Left lung (tissue), 10 donors: ENCODE measurements around the gene TTYH2. TPM values are rescaled to one million over a fixed set of nuclear protein-coding genes. Genes with fewer than 3 reads are reported as not detected.
"Not testable (repeated sequence)": the region's sequence is repeated elsewhere in the genome, so short reads cannot be mapped to it uniquely, and the experiment has no call there.

Source experiments
- ATAC-seq: fragments of 200-7000 bp; cut with Tn5 transposase; one replicate; pipeline ENCODE4 v1.9.1; 2020; ENCODE audit warnings: moderate library complexity
- DNase-seq, 4 donors: peaks; one replicate each; pipeline ENCODE4 v3.0.0-alpha.2; 2013 to 2020
- H3K27ac ChIP-seq, 2 donors: fragments of 200-600 bp; sonication (generic) in 1 of 2; one replicate each; pipeline versions ENCODE4 v1.5.0 to v1.8.0; 2020 to 2021
- H3K27me3 ChIP-seq, 2 donors: fragments of 200-600 bp; sonication (generic) in 1 of 2; one replicate each; pipeline versions ENCODE4 v1.5.0 to v1.8.0; 2020 to 2021
- H3K36me3 ChIP-seq, 2 donors: fragments of 200-600 bp; sonication (generic) in 1 of 2; one replicate each; pipeline versions ENCODE4 v1.5.0 to v1.8.0; 2020 to 2021
- H3K4me1 ChIP-seq, 2 donors: fragments of 200-600 bp; one replicate each; pipeline ENCODE4 v1.8.0; 2021
- H3K4me3 ChIP-seq, 2 donors: fragments of 200-600 bp; sonication (generic) in 1 of 2; one replicate each; pipeline versions ENCODE4 v1.5.0 to v1.8.0; 2020 to 2021; ENCODE audit warnings: mild to moderate bottlenecking in 1 of 2
- H3K9me3 ChIP-seq, 2 donors: fragments of 200-600 bp; sonication (generic) in 1 of 2; one replicate each; pipeline versions ENCODE4 v1.5.0 to v1.8.0; 2020 to 2021
- intact Hi-C, 2 donors: fragments of 100-400 bp; cut with DNase I; formaldehyde crosslinking; loops; one replicate each; pipeline versions ENCODE4 v1.11.2 to v1.14.2; 2022
- polyA plus RNA-seq, 6 donors: library from polyadenylated mRNA; unstranded; fragments of 120-200 nt; gene quantifications; one replicate each; pipeline ENCODE4 v1.2.1, GENCODE V29; 2013; ENCODE audit not compliant: insufficient read length in 6 of 6
- total RNA-seq, 2 donors: library from RNA; stranded (reverse); fragmentation: NEBNext Ultra II Directional; extraction: Animal tissue kit (Norgen Biotek cat#: 25700); gene quantifications; one replicate each; pipeline ENCODE4 v1.2.1, GENCODE V29; 2021
- TF ChIP-seq, protein P1 (sequence below), 2 donors: fragments of 200-600 bp; sonication (generic) in 1 of 2; IDR thresholded peaks; one replicate each; pipeline versions ENCODE4 v1.5.0 to v1.8.0; 2021; ENCODE audit warnings: antibody characterized with exemption in 2 of 2
- donor health status: DM: no; HTN: yes; CAD: no.
- donor health status: DM: no; HTN: no; CAD: no.

Gene TTYH2
- total and polyA plus RNA-seq, 8 donors, result 6.9 to 22.1 (median 16.5) TPM

DNA sequence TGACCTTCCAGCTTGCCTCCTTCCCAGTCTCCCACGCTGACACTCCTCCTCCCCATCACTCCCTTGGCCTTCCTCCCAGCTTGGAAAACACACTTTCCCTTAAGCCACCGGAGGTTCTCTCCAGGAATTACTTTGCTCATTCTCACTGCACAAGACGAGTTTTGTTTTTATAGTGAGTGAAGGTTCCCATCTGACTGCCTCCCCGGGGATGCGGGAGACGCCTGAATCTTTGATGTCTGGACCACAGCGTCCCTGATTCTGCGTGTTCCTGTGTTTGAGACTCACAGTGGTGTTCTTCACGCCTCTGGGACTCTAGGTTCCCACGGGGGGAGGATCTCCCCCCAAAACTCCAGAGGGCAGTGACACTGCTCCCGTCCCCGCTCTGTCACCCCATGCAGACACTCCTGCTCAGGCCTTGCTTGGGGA lies 62.7 kb downstream of the TTYH2 start:
- TF ChIP-seq, protein P1, sequence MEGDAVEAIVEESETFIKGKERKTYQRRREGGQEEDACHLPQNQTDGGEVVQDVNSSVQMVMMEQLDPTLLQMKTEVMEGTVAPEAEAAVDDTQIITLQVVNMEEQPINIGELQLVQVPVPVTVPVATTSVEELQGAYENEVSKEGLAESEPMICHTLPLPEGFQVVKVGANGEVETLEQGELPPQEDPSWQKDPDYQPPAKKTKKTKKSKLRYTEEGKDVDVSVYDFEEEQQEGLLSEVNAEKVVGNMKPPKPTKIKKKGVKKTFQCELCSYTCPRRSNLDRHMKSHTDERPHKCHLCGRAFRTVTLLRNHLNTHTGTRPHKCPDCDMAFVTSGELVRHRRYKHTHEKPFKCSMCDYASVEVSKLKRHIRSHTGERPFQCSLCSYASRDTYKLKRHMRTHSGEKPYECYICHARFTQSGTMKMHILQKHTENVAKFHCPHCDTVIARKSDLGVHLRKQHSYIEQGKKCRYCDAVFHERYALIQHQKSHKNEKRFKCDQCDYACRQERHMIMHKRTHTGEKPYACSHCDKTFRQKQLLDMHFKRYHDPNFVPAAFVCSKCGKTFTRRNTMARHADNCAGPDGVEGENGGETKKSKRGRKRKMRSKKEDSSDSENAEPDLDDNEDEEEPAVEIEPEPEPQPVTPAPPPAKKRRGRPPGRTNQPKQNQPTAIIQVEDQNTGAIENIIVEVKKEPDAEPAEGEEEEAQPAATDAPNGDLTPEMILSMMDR (IDR thresholded peaks at IDR 0.05), result no peak
- Histone ChIP-seq H3K9me3 (no peaks in the 10 kb centered on the region), H3K27me3 (peaks cover 5 to 42% of the 10 kb centered on the region in 2 donors), H3K36me3 (no peaks in the 10 kb centered on the region), H3K27ac (no peak overlapping the region), H3K4me1 (peaks cover 5 to 14% of the 10 kb centered on the region in 2 donors), H3K4me3 (no peak overlapping the region)
- intact Hi-C loops, result no loop called here
- ATAC-seq (peak; percentile 11), DNase-seq (peak in 1 of 4 donors; percentile 55)

DNA sequence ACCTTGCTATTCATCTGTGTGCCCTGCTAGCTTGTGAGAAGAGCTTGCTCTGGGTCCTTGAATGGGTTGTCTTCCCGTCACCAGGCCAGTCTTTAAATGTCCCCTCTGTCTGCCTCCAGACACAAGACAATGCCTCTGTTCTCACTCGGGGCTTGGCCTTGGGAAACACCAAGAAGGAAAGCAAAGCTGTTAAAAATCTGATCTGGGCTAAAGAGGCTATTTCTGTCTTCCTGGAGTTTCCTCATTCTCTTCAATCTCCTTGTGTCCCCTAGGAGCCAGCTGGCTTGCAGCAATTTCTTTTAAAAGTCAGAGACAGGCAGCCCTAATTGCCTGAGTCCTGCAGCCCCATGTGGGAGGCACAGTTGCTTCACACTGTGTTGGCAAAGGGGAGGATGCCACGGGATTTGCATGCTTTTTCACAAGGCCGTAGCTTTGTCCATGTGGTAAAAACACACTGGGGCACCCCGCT lies 63.2 kb downstream of the TTYH2 start:
- DNase-seq (no peak), ATAC-seq (no peak)
- TF ChIP-seq, protein P1 (IDR thresholded peaks at IDR 0.05), result no peak
- Histone ChIP-seq H3K4me3 (no peak overlapping the region), H3K27me3 (peaks cover 5 to 42% of the 10 kb centered on the region in 2 donors), H3K27ac (no peak overlapping the region), H3K9me3 (no peaks in the 10 kb centered on the region), H3K36me3 (no peaks in the 10 kb centered on the region), H3K4me1 (peaks cover 5 to 14% of the 10 kb centered on the region in 2 donors)
- intact Hi-C loops, result no loop called here

DNA sequence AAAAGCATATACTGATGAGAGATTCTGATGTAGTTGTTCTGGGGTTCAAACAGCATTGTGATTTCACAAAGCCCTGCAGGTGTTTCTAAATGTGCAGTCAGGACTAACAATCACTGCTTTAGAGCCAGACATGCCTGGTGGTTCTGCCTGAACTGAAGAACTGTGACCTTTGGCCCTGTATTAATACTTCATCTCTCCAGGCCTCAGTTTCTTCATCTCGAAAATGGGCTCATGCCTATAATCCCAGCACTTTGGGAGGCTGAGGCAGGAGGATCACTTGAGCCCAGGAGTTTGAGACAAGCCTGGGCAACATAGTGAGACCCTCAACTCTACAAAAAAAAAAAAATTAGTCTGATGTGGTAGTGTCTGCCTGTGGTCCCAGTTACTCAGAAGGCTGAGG lies 64.6 kb downstream of the TTYH2 start:
- no peaks in the 10 kb centered on the region for H3K9me3 ChIP-seq
- DNase-seq (no peak), ATAC-seq (no peak)
- peaks cover 5 to 19% of the 10 kb centered on the region in 2 donors for H3K4me1 ChIP-seq
- H3K4me3 ChIP-seq, result no peak overlapping the region
- TF ChIP-seq, protein P1 (IDR thresholded peaks at IDR 0.05), result no peak
- no peak overlapping the region for H3K27ac ChIP-seq
- intact Hi-C loops, result no loop called here
- no peaks in the 10 kb centered on the region for H3K36me3 ChIP-seq
- H3K27me3 ChIP-seq, result peaks cover 5 to 36% of the 10 kb centered on the region in 2 donors

DNA sequence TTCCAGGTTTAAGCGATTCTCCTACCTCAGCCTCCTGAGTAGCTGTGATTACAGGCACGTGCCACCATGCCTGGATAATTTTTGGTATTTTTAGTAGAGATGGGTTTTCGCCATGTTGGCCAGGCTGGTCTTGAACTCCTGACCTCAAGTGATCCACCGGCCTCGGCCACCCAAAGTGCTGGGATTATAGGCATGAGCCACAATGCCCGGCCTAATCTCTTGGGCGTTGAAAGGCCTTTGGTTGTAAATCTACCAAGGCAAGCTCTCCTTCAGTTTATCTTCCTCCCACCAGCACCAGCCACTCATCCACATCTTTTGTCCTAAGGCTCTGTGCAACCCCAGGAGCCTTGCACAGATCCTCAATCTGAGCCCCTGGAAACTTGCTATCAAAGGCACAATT lies 66.2 kb downstream of the TTYH2 start:
- Histone ChIP-seq H3K27me3 (peaks cover 0 to 32% of the 10 kb centered on the region in 2 donors), H3K4me1 (peaks cover 0 to 11% of the 10 kb centered on the region in 2 donors)
- ATAC-seq, H3K27ac ChIP-seq, H3K9me3 ChIP-seq, intact Hi-C loops, H3K4me3 ChIP-seq, DNase-seq, H3K36me3 ChIP-seq: not testable (repeated sequence)

DNA sequence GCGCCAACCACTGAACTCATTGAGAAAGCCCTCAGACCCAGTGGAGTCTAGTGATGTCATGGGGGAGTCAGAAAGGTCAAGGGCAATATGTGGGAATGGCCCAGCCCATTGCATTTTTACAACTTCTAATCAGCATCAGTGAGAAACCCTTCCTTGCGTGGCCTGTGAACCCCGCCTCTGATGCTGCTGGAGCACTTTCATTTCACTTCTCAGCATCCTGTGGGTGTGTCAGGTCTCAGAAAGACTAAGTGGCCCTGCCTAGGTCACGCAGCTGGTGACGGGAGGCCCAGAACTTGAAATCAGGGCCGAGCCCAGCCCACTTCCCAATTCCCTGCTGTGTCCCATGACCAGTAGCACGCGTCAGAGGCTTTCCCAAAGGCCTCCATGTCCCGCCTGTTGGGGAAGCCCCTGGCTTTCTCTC lies 66.7 kb downstream of the TTYH2 start:
- TF ChIP-seq, protein P1 (IDR thresholded peaks at IDR 0.05), result no peak

GRCh38 chr17:74281799-74282198 lies 68.4 kb downstream of the TTYH2 start:
- Histone ChIP-seq H3K27ac (no peak overlapping the region), H3K4me3 (no peak overlapping the region), H3K4me1 (peaks cover 0 to 7% of the 10 kb centered on the region in 2 donors), H3K27me3 (peaks cover 0 to 19% of the 10 kb centered on the region in 2 donors), H3K36me3 (no peaks in the 10 kb centered on the region), H3K9me3 (no peaks in the 10 kb centered on the region)
- ATAC-seq, result no peak
- peak in 1 of 4 donors; percentile 63 for DNase-seq
- intact Hi-C loops, result no loop called here
- TF ChIP-seq, protein P1 (IDR thresholded peaks at IDR 0.05), result no peak

More for the DNA sequence above, 66.7 kb downstream of the TTYH2 start:
- peaks cover 0 to 7% of the 10 kb centered on the region in 2 donors for H3K4me1 ChIP-seq
- H3K4me3 ChIP-seq, result no peak overlapping the region
- peaks cover 0 to 32% of the 10 kb centered on the region in 2 donors for H3K27me3 ChIP-seq
- H3K36me3 ChIP-seq, result no peaks in the 10 kb centered on the region
- DNase-seq (peak in 1 of 4 donors; percentile 65), ATAC-seq (peak; percentile 12)
- H3K9me3 ChIP-seq, result no peaks in the 10 kb centered on the region
- H3K27ac ChIP-seq, result no peak overlapping the region
- intact Hi-C loops, result no loop called here

DNA sequence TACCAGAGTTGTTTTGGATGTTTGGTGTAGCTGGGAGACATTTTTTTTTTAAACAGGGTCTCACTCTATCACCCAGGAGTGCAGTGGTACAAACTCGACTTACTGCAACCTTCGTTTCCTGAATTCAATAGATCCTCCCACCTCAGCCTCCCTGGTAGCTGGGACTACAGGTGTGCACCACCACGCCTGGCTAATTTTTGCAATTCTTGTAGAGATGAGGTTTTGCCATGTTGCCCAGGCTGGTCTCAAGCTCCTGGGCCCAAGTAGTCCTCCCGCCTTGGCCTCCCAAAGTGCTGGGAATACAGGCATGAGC lies 68.9 kb downstream of the TTYH2 start:
- ATAC-seq, H3K27ac ChIP-seq, H3K4me3 ChIP-seq, H3K4me1 ChIP-seq, H3K9me3 ChIP-seq, DNase-seq, intact Hi-C loops, H3K36me3 ChIP-seq: not testable (repeated sequence)
- peaks cover 0 to 19% of the 10 kb centered on the region in 2 donors for H3K27me3 ChIP-seq
